ENCODE results near the gene PIN4.

Gene PIN4

GRCh38 chrX:72205706-72206105 is 24.1 kb downstream of the PIN4 start:
- no peaks in the 10 kb centered on the region for H3K9me3 ChIP-seq (ENCODE audit: insufficient read depth, low read length)
- H3K4me2 ChIP-seq (ENCODE audit: low read depth, low read length, poor library complexity, severe bottlenecking): no peak overlapping the region
- H3K27ac ChIP-seq (ENCODE audit: low read depth, low read length): no peak overlapping the region
- no peaks in the 10 kb centered on the region for H3K36me3 ChIP-seq (ENCODE audit: low read length)
- no peaks in the 10 kb centered on the region for H3K9me2 ChIP-seq (replicated peaks; ENCODE audit: insufficient read depth, low read length)
- H3F3A ChIP-seq (ENCODE audit: insufficient read depth): no peaks in the 10 kb centered on the region
- H3K79me2 ChIP-seq (ENCODE audit: insufficient read depth, low read length): no peaks in the 10 kb centered on the region; the same call in 1 of the 2 replicates
- H3K27me3 ChIP-seq (ENCODE audit: low read length): no peaks in the 10 kb centered on the region
- no peak overlapping the region for H2AFZ ChIP-seq (ENCODE audit: low read depth, low read length, severe bottlenecking)
- no peak for TF ChIP-seq EZH2phosphoT487 (conservative IDR thresholded peaks at IDR 0.05; ENCODE audit: low read length)
- no peak for TF ChIP-seq CTCF (IDR thresholded peaks at IDR 0.05; ENCODE audit: insufficient read depth, low read length, poor library complexity, severe bottlenecking)
- no peak overlapping the region for H3K4me3 ChIP-seq (ENCODE audit: insufficient read depth, low read length, poor library complexity, severe bottlenecking)
- H4K20me1 ChIP-seq (ENCODE audit: low read depth, low read length): no peaks in the 10 kb centered on the region
- no peak overlapping the region for H3K9ac ChIP-seq (ENCODE audit: low read length)

GRCh38 chrX:72207366-72207765 is 25.8 kb downstream of the PIN4 start:
- Histone ChIP-seq H3K79me2 (ENCODE audit: insufficient read depth, low read length) (no peaks in the 10 kb centered on the region; the same call in 1 of the 2 replicates), H3K27me3 (ENCODE audit: low read length) (no peaks in the 10 kb centered on the region), H3K9me3 (ENCODE audit: insufficient read depth, low read length) (no peaks in the 10 kb centered on the region), H3K9me2 (replicated peaks; ENCODE audit: insufficient read depth, low read length) (no peaks in the 10 kb centered on the region), H3K9ac (ENCODE audit: low read length) (no peak overlapping the region), H3K4me2 (ENCODE audit: low read depth, low read length, poor library complexity, severe bottlenecking) (no peak overlapping the region), H4K20me1 (ENCODE audit: low read depth, low read length) (no peaks in the 10 kb centered on the region), H2AFZ (ENCODE audit: low read depth, low read length, severe bottlenecking) (no peak overlapping the region), H3K27ac (ENCODE audit: low read depth, low read length) (no peak overlapping the region), H3K36me3 (ENCODE audit: low read length) (no peaks in the 10 kb centered on the region), H3K4me3 (ENCODE audit: insufficient read depth, low read length, poor library complexity, severe bottlenecking) (no peak overlapping the region), H3F3A (ENCODE audit: insufficient read depth) (no peaks in the 10 kb centered on the region)
- TF ChIP-seq EZH2phosphoT487 (conservative IDR thresholded peaks at IDR 0.05; ENCODE audit: low read length): no peak
- TF ChIP-seq CTCF (IDR thresholded peaks at IDR 0.05; ENCODE audit: insufficient read depth, low read length, poor library complexity, severe bottlenecking): no peak

GRCh38 chrX:72208126-72208800 is 26.7 kb downstream of the PIN4 start:
- Histone ChIP-seq H3K36me3 (ENCODE audit: low read length) (no peaks in the 10 kb centered on the region), H3F3A (ENCODE audit: insufficient read depth) (no peaks in the 10 kb centered on the region), H3K4me2 (ENCODE audit: low read depth, low read length, poor library complexity, severe bottlenecking) (no peak overlapping the region), H3K27ac (ENCODE audit: low read depth, low read length) (no peak overlapping the region), H3K4me3 (ENCODE audit: insufficient read depth, low read length, poor library complexity, severe bottlenecking) (no peak overlapping the region), H3K27me3 (ENCODE audit: low read length) (no peaks in the 10 kb centered on the region), H3K9ac (ENCODE audit: low read length) (no peak overlapping the region), H3K9me2 (replicated peaks; ENCODE audit: insufficient read depth, low read length) (no peaks in the 10 kb centered on the region), H2AFZ (ENCODE audit: low read depth, low read length, severe bottlenecking) (no peak overlapping the region), H3K9me3 (ENCODE audit: insufficient read depth, low read length) (no peaks in the 10 kb centered on the region), H3K79me2 (ENCODE audit: insufficient read depth, low read length) (no peaks in the 10 kb centered on the region; the same call in 1 of the 2 replicates), H4K20me1 (ENCODE audit: low read depth, low read length) (no peaks in the 10 kb centered on the region)
- TF ChIP-seq EZH2phosphoT487 (conservative IDR thresholded peaks at IDR 0.05; ENCODE audit: low read length): no peak
- TF ChIP-seq CTCF (IDR thresholded peaks at IDR 0.05; ENCODE audit: insufficient read depth, low read length, poor library complexity, severe bottlenecking): no peak
